Uterus (tissue), 2 donors: Measurements from ENCODE around the gene COL9A3.

Experiments used
- POLR2A ChIP-seq, 2 donors: fragments of 450-650 bp; IDR thresholded peaks; one replicate each; pipeline ENCODE4 v1.6.1; 2016; ENCODE audit warnings: antibody characterized with exemption in 2 of 2, mild to moderate bottlenecking in 1 of 2, moderate library complexity in 1 of 2
- TF ChIP-seq, protein P1 (sequence below), 4 experiments: fragments of 200-600 bp in 2 of 4; fragments of 450-650 bp in 2 of 4; sonication (generic) in 2 of 4; IDR thresholded peaks; one replicate each; pipeline ENCODE4 v1.5.1; 2016 to 2019; ENCODE audit warnings: antibody characterized with exemption in 4 of 4, mild to moderate bottlenecking in 2 of 4, moderate library complexity in 1 of 4

DNA sequence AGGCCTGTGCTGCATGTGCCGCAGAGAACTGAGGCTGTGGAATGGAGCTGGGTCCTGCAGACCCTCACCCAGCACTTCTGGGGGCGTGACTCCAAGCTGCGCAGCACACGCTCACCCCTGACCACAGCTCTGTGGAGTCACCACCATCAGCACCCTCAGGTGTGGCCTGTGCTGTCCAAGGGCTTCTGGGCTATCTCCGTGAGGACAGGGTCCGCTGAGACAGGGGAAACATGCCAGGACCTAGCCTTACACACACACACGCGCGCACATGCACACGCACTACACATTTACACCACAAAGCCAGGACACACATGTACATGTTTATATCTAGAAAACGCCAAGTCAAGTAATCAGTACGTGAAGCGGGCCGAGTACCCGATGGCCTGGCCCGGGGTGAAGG lies 71.6 kb downstream of the COL9A3 start:
- TF ChIP-seq, protein P1, sequence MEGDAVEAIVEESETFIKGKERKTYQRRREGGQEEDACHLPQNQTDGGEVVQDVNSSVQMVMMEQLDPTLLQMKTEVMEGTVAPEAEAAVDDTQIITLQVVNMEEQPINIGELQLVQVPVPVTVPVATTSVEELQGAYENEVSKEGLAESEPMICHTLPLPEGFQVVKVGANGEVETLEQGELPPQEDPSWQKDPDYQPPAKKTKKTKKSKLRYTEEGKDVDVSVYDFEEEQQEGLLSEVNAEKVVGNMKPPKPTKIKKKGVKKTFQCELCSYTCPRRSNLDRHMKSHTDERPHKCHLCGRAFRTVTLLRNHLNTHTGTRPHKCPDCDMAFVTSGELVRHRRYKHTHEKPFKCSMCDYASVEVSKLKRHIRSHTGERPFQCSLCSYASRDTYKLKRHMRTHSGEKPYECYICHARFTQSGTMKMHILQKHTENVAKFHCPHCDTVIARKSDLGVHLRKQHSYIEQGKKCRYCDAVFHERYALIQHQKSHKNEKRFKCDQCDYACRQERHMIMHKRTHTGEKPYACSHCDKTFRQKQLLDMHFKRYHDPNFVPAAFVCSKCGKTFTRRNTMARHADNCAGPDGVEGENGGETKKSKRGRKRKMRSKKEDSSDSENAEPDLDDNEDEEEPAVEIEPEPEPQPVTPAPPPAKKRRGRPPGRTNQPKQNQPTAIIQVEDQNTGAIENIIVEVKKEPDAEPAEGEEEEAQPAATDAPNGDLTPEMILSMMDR (IDR thresholded peaks at IDR 0.05): no peak
- TF ChIP-seq POLR2A (IDR thresholded peaks at IDR 0.05): no peak
